Measurements from ENCODE around the gene ATRN.

Gene ATRN

DNA sequence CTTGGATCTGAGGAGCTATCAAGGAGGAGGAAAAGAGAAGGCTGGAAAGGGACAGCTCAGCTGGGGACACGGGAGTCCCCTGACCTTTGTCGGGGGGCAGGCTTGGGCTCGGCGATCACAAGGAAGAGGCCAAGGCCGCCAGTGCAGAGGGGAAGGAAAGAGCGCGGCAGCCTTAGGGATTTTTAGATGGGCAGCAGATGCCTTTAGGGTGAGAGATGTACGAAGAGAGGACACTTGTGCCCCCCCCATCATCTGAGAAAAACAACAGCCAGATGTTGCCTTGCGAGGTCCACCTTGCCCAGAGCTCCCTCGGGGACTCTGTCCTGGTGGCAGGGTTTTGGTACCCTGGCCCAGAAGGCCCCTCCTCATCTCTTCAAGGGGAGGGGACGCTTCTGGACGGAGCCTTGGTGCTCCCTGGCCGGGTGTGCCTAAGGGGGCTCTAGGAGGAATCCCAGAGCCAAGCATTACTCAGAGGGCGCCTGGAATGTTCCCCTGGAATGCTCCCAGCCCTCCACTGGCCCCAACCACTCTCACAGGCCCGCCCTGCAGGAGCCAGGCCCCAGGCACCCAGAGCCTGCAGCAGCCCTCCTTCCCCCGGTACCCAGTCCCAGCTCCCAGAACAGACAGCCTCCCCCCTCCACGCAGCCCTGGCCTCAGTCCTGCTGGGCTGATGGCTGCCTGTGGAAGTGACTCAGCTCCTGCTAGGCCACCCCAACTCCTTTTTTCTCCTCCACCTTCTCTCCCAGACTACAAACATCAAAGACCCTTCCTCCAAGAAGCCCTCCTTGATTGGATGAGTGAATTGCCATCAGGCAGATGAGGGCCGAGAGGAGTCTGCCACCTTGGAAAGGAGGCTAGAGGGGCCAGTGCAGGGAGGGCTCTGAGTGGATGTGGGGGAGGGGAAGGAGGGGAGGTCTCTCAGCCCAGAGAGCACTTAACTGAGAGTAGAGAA lies 209.2 kb downstream of the ATRN start:
- DNase-seq = no peak

DNA sequence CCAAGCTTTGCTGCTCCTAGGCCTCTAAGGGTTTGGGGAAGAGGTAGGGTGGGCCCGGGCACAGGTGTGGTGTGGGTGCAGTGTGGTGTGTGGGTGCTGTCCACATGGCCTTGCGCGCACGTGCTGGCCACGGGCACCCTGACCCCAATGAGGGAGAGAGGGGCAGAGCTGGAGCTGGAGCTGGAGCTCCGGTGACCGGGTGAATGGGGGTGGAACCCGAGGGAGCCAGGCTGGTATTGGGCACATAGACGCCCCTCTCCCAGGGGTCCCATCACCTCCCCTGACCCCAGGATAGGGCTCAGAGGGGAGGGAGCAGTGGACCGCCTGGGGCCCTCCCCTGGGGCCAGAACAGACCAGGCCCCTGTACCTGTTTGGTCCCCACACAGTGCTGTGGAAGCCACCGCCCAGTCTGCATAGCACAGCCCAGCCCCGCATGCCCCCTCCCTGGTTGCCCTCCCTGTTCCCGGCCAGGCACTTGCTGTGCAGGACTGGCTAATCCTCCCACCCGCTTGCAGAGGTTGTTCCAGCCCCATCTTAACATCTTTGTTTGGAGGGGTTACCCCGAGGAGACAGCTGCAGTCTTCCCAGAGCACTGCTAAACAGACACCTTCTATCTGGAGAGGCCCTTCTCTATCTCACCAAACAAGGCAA lies 210.0 kb downstream of the ATRN start:
- DNase-seq = no peak

DNA sequence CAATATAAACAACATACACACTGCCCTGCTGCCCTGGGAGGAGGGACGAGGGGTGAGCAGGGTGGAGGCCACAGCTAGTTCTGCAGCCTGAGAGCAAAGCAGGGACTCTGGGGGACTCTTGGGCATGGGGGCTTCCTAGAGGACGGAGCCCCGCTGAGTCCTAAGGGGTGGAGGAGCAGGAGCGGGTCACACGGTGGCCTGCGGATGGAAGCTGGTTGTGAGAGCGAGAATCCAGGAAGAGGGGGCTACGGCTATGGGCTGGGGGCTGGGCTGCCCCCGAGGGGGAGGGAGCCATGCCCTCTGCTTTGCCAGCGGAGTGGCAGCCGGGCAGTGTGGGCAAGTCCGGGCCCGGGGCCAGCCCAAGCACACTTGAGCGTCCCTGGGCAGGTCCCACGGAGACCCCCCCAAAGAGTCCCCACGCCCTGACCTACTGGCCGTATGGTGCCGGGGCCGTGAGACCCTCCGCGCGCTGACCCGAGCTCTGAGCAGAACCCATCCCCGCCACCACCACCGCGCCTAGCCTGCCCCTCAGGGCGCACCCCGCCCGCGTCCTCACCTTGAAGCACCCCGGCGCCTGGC lies 210.6 kb downstream of the ATRN start:
- DNase-seq = no peak

DNA sequence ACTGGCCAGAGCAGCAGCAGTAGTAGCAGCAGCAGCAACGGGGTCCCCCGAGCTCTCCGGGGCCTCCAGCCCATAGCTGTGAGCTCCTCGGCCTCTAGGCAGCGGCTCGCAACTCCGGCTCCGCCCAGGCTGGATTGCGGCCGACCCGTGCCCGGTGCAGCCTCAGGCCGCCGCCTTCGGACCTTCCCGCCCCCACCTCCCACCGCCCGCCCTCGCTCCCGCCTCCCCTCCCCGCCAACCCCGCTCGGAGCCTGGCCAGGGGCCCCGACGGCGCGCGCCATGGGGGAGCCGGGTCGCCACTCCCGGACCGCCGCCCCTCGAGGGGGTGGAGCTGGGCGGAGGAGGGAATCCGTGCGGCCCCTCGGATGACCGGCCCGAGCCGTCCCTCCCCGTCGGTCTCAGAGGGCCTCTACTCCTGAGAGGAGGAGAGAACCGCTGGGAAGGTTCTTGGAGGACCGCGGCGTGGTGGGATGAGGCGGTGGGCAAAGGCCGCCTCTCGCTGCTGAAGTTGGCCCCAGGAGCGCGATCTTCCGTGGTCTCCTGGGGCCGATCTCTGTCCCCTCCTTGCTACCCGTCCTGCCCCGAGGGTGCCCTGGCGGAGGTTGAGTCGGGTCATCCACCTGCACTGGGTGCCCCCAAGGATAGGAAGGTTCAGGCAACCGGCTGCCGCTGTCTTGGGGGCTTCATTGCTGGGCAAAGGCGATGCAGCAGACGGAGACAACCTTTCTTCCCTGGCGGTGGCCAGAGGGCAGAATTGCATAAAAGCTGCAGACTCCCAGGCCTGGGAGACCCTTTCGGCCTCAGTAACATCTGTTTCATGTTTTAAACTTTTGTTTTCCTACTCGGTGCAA lies 211.3 kb downstream of the ATRN start, which contains the start of gene ADAM33:
TSS of gene ADAM33 (minus strand) at position 80 of the 851 bp plus-strand sequence. CDS start at position 74, 6 bp downstream.
- DNase-seq = no peak

DNA sequence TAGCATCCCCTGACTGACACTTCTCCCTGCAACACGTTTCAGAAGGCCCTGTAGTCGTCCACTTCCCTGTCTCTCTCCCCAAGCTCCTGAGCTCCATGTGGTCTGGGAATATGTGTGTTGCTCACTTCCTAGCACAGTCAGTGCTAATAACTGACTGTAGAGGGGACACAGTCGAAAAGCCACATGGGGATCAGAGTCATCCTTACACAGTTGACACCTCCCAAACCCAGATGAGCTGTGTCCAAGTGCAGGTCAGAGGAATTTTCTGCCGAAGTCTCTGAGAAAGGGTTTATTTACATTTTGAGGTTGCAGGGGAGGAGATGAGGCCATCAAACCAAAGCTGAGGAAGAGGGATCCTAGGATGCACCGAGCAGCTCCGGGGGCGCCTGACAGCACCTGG lies 214.5 kb downstream of the ATRN start:
- no peak for DNase-seq

DNA sequence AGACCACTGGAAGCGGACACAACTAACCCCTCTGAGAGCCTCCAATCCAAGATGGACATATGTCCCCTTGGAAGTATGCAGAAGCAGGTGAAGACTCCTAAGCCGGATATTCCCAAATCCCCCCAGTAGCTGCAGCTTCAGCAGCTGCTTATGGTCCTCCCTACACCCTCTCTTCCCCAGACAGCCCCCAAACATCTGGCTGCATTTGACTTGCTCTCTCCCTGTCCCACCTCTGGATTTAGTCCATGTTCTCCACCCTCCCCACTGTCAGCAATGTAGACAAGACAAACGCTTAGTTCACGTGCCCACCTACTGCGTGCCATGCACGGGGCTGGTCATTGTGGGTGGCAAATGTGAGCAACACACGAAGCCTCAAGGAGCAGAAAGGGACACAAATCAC lies 215.6 kb downstream of the ATRN start:
- DNase-seq = no peak

DNA sequence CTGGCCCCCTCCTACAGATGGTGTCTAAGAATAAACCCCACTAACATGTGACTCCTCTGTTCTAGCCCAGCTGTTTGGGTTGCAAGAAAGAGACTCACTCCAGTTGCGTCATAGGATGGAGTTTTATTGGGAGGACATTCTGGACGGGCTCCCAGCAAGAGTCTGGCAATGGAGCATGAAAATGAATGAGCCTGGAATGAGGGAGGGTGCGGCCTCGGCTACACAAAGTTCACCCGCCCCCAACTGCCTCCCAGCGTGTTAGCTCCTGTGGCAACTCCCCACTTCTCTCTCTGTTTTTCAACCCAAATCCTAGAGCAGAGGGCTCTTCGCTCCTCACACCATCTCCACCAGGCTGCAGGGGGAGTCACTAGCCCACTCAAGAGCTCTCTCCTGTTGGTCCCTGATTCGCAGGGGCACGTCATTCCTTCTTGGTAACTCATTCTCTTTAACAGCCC lies 216.1 kb downstream of the ATRN start:
- no peak for DNase-seq

DNA sequence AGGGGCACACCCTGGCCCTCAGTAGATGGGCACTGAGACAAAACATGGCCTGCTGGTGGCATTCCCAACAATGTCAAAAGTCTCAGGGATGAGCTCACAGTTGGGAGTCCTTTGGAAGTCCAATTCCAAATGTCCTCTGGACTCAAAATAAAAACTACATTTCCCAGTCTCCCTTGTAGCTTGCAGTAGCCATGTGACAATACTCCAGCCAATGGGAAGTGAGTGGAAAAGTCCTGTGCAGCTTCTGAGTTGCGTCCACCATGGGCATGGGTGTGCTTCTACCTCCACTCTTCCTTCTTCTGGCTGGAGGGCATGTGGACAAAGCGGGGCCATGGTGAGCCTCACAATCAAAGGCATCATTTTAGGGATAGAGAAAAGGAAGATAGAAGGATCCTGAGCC lies 216.8 kb downstream of the ATRN start:
- no peak for DNase-seq

DNA sequence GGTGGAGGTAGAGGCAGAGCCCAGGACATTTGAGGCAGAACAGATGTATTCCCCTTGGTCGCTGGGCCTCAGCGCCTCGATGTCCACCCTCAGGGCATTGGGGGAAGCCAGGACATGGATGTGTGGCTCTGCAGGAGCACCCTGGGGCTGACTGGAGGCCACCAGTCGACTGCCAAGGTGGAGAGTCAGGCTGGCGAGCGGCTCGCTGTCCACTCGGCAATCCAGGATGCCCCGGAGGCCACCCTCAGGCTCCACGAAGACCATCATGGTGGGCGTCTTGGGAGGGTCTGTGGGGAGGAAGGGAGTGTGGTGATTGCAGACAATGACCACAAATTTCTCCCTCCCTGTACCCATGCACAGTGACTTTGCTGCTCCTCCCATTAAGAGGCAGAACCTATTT lies 219.2 kb downstream of the ATRN start:
- DNase-seq = no peak

DNA sequence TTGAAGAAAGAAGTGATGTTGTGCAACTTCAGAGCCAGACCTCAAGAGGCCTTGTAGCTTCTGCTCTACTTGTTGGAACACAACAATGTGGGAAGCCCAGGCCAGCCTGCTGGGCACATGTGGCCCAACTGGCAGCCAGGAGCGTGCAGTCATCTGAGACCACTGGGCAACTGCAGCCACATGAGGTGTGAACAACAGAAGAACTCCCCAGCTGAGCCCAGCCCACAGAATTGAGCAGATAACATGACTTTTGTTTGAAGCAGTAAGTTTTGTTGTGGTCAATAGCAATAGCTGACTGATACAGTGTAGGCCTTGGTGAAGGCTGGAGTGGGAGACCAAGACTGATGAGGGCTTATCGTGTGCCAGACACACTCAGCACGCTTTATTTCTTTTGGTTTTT lies 219.6 kb downstream of the ATRN start:
- no peak for DNase-seq

DNA sequence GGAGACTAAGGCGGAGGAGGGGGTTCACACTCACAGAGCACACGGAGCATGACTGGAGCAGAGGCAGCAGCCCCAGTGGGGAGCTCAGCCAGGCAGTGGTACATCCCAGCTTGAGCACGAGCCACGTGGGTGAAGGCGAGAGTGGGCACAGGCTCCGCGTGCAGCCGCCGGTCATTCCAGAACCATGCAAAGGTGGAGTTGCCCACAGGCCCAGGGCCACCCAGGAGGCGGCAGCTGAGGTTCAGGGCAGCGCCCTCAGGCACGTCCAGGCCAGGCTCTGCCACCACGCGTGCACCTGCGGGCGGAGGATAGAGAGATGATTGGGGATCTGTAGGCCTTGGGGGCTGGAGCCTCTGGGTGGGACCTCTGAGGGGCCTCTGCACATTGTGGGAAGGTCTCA lies 220.5 kb downstream of the ATRN start:
- DNase-seq = no peak

DNA sequence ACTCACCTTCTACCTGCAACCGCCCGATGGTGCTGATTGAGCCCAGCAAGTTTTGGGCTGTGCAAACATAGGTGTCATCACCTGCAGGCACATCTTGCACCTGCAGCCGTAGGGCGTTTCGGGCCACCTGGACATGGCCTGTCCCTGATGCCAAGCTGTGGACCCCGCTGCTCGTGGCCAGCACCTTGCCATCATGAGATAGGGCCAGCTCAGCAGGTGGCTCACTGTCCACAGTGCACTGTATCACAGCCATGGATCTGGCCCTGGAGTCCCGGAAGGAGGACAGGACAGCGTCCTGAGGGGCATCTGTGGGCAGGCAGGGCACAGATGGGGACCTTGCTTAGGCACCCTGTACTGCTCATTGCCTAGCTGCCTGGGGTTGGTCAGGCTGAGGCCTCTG lies 221.1 kb downstream of the ATRN start:
- no peak for DNase-seq

DNA sequence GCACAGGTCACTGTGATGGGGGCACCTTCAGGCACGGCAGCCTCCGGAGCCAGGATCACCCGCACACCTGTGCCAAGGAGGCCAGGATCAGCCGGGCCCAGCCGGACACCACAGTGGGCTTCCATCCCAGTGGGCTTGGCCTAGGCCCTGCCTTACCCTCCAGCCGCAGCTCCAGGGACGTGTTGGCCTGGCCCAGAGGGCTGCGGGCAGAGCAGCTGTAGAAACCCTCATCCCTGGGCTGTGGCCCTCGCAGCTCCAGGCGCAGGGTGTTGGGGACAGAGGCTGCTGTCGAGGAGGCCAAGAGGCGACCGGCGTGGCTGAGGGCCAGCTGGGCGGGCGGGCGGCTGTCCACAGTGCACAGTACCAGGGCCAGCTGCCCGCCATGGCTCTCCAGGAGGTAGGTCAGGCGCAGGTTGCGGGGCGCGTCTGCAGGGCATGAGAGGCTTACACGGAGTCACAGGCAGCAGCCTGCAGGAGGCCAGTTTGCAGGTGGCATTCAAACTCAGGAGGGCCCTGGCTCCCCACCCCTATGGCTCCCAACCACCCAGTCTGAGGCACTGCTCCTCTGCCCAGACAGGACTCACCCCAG lies 222.0 kb downstream of the ATRN start:
- no peak for DNase-seq

DNA sequence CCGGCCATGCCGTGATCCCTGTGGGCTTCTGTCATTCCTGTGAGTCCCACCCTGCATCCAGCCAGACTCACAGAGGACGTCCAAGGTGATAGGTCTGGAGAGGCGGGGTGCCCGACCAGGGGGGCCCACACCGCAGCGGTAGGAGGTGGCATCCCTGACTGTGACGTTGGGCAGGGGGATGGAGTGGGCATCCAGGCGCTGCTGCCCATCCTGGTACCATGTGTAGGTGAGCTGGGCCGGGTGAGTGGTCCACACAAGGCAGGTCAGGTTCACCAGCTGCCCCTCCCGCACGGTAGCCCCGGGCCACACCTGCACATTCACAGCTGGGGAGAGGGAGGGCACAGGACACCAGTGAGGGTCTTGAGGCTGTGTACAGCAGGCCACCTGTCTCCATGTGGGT lies 222.6 kb downstream of the ATRN start:
- no peak for DNase-seq

DNA sequence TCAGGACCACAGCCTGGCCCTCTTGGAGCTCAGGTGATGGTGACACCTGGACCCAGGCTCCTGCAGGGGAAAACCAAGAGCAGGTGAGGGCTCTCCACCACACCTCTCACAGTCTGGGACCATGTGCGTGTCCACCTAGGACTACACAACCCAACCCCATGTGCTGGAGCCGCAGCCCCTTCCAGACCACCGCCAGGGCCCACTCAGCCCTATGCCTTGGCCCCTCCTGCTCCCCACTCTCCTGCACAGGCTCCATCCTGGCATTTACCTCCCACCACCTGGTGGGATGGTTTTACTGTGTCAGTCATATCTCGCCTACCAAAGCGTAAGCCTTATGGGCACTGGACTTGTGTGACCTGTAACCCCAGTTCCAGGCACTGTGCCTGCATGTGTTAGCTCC lies 224.0 kb downstream of the ATRN start:
- no peak for DNase-seq

DNA sequence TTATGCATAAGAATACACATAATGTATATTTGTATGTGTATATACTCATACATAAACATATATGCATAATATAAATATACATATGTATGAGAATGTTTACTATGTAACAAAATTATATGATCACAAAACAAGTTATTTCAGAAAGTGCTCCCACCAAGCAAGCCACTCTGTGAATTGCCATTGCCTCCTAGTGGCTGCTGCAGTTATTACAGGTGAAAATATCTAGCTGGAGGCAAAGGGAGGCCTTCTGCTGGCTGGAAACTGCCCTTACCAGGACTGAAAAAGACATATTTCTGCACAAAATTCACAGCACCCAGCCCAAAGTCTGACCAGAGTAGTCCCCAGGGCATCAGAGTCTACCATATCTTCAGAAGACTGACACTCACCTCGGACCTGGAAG lies 225.4 kb downstream of the ATRN start:
- no peak for DNase-seq

DNA sequence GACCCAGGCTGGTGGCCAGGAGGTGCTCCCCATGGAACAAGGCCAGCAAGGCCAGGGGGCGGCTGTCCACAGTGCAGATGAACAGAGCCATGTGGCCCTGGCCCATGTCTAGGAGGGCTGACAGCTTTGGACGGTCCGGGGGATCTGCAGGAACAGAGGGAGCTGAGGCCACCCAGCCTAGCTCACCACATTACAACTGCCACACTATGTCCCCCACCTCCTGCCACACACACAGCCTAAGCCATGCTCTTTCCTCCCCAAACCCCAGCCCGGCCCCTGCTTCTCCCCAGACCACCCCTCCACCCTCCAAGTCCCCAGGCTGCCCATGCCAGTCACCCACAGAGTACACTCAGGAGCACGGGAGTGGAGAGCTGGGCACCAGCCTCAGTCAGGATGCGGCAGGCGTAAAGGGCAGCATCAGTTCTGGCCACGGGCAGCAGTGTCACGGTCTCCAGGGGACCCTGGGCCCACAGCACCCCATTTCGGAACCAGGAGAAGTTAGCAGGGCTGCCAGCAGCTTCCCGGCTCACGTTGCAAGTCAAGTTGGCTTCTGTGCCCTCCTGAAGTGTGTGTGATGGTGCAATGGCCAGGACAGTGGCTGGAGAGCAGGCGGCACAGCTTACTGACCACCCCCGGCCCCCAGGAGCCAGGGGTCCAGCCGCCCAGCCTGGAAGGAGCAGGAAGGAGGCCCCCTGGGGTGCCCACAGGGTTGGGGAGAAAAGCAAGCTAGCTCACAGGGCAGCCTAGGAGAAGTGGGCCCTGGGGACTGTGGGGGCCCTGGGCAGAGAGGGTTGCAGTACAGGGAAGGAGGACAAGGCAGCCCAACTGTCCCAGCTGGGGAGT lies 226.1 kb downstream of the ATRN start:
- DNase-seq = no peak

DNA sequence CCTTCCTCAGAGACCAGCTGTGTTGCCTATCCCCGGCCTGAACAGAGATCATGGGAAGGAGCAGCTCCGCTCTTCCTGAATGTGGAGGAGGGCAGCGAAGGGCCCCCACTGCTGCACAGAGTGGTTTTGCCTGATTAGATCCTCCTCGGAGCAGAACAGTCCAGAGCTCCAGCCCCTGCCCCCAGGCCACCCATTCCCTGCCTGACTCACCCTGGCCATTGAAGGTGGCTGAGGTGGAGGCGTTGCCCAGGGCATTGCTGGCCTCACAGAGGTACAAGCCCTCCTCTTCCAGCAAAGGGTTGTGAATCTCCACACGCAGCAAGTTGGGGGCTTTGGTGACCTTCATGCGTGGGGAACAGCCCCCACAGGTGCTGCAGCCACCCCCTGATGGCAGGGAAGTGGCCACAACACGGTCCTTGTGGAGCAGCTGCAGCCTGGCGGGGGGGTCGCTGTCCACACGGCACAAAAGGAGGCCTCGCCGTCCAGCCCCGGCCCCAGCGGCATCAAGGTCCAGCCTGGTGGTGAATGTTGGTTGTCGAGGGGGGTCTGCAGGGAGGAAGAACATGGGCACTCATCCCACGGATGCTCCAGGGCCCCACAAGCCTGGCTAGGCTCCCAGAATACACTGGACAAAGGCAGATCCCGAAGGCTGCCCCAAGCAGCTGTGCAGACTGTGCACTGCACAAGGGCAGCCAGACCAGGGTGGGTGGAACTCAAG lies 226.9 kb downstream of the ATRN start:
- DNase-seq = no peak

DNA sequence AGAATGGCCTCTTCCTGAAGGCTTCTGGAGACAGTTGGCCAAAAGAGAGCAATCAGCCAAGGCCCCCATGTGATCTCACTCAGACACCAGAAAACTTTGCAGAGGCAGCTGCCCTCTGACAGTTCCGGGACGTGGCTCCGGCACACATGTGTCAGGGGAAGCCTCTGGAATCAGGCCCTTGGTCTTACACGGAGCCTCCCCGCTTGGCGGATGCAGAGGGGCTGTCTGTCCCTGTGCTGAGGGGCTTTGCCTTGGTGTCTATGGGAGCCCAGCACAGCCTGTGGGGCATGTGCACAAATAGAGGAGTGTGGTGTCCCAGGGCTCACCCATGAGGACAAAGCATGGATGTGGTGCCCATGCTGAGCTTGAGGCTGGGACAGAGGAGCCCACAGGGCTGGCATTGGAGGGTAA lies 227.8 kb downstream of the ATRN start:
- DNase-seq = no peak

DNA sequence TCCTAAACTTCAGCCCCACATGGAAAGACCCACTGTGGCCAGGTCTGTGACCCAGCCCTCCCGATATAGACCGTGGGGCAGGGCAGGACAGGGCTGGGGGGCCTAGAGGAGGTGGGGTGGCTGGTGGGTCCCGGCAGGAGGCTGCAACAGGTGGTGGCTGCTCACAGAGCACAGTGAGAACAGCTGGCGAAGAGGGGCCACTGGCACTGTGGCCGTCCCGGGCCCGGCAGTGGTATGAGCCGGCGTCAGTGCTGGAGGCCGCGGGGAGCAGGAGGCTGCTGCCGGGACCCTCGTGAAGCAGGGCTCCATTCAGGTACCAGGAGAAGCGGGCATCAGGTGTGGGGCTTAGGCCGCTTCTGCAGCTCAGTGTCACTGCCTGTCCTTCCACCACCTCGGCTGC lies 228.2 kb downstream of the ATRN start:
- no peak for DNase-seq
